BLaER1 treated with 17β-estradiol and CSF1 and Interleukin-3, amounts not matched to agents 10 nM and 100 nM (cell line): ENCODE measurements around the gene ZC3H13.
A peak's percentile ranks its signal among the peaks of the same experiment; 100 is the strongest.

Experiments
- H3K27ac ChIP-seq, 11 experiments: shearing (Covaris generic); formaldehyde crosslinking; 2 replicates each; pipeline ENCODE4 v1.8.1; 2022
- H3K27me3 ChIP-seq, 11 experiments: shearing (Covaris generic); formaldehyde crosslinking; 2 replicates each; pipeline ENCODE4 v1.8.1; 2022
- H3K36me3 ChIP-seq, 11 experiments: shearing (Covaris generic); formaldehyde crosslinking; 2 replicates each; pipeline ENCODE4 v1.8.1; 2022
- H3K4me1 ChIP-seq, 10 experiments: shearing (Covaris generic); formaldehyde crosslinking; 2 replicates each; pipeline ENCODE4 v1.8.1; 2022
- H3K4me2 ChIP-seq, 11 experiments: shearing (Covaris generic); formaldehyde crosslinking; 2 replicates each; pipeline ENCODE4 v1.8.1; 2022
- H3K4me3 ChIP-seq, 10 experiments: shearing (Covaris generic); formaldehyde crosslinking; 2 replicates each; pipeline ENCODE4 v1.8.1; 2022
- H3K9ac ChIP-seq, 11 experiments: shearing (Covaris generic); formaldehyde crosslinking; 2 replicates each; pipeline ENCODE4 v1.8.1; 2022
- H3K9me3 ChIP-seq, 11 experiments: shearing (Covaris generic); formaldehyde crosslinking; replicated peaks in 1 of 11; 2 replicates each; pipeline ENCODE4 v1.8.1; 2022
- H4K20me1 ChIP-seq, 11 experiments: shearing (Covaris generic); formaldehyde crosslinking; 2 replicates each; pipeline ENCODE4 v1.8.1; 2022
- Cebpa-rat ChIP-seq, 11 experiments: shearing (Covaris generic); IDR thresholded peaks; 2 replicates each; pipeline ENCODE4 v1.8.1; 2022

The ZC3H13 gene

DNA sequence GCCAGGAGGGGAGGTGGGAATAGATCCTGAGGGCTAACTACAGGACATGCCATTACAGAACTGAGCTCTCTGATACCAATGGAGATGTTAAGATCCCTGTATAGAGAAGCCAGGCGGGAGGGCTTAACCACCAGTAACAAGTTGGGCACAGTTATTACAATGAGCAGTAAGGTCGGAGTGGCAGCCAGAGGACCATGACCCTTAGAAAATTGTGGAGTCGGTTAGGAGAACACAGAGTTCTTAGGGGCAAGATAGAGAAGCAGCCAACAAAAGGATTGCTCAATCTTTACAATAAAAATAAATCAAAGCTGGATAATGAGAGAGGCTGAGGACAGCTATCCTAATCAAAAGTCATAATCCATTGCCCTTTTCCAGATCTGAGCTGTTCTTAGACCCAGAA lies 41.9 kb upstream of the ZC3H13 start:
- Histone ChIP-seq H3K36me3 (no peaks in the 10 kb centered on the region), H3K27me3 (no peaks in the 10 kb centered on the region), H3K4me1 (peaks cover 0 to 4% (median 0%) of the 10 kb centered on the region in 10 experiments; a peak in 5 of 20 replicates), H3K4me2 (no peak overlapping the region), H3K27ac (no peak overlapping the region), H3K9me3 (no peaks in the 10 kb centered on the region), H4K20me1 (no peaks in the 10 kb centered on the region), H3K9ac (no peak overlapping the region), H3K4me3 (no peak overlapping the region)
- no peak; a peak in 1 of 22 replicates for TF ChIP-seq Cebpa-rat (IDR thresholded peaks at IDR 0.05)

DNA sequence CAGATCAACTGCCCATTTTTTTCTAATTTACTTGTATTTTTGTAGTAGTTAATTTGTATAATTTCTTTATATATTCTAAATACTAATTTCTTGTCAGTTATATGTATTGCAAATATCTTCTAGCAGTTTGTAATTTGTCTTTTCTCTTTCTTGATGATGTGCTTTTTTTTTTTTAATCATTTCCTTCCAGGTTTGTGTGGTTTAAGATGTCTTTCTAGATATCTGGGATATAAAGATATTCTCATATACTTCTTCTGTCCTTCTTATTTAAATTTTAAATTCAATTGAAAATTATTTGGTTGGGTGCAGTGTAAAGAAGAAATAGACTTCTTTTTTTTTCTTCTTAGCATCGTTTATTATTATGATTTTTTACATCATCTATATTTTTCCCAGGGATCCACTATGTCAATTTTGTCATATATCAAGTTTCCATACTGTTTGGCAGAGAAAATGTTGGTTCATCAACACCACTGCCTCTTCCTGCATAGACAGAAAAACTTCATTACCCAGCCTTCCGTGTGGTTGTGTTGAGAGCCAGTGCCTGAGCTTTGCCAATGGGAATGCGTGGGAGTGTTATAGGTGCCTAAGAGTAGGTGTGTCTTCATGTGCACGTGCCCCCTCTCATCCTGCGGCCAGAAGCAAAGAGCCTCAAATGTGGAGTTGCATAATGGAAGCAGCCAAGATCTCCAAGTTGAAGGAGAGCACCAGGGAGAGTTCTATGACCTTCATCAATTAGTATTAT lies 36.4 kb upstream of the ZC3H13 start:
- no peak for TF ChIP-seq Cebpa-rat (IDR thresholded peaks at IDR 0.05)
- Histone ChIP-seq H3K4me2 (no peak overlapping the region), H3K27me3 (no peaks in the 10 kb centered on the region), H3K4me3 (no peak overlapping the region), H4K20me1 (no peaks in the 10 kb centered on the region), H3K36me3 (no peaks in the 10 kb centered on the region), H3K27ac (no peak overlapping the region), H3K4me1 (peaks cover 0 to 8% (median 0%) of the 10 kb centered on the region in 10 experiments; a peak in 1 of 20 replicates), H3K9me3 (peaks cover 0 to 17% (median 8%) of the 10 kb centered on the region in 11 experiments; a peak in 8 of 22 replicates), H3K9ac (no peak overlapping the region)

DNA sequence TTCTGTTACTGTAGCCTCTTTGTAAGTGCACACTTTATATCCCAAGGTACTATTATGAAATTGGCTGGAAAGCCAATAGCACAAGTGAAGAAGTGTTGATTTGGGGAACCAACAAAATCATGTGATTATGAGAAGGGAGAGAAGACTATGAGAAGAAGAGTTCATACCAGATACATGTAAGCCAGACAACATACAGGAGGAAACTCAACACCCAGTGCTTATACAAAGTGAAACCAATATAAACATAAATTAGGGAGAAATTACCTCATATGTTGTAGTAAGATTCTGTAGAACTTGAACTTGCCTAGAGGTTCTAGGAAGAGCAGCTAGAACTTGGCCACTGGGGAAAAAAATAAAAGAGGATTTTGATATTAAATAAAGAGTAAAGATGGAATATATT lies 34.9 kb upstream of the ZC3H13 start:
- H3K27ac ChIP-seq: no peak overlapping the region
- H4K20me1 ChIP-seq: no peaks in the 10 kb centered on the region
- H3K36me3 ChIP-seq: no peaks in the 10 kb centered on the region
- H3K4me2 ChIP-seq: peak overlapping the region in 2 of 11 experiments; percentile 6; a peak in 2 of 22 replicates
- H3K9ac ChIP-seq: no peak overlapping the region
- H3K27me3 ChIP-seq: no peaks in the 10 kb centered on the region
- peaks cover 0 to 17% (median 8%) of the 10 kb centered on the region in 11 experiments; a peak in 8 of 22 replicates for H3K9me3 ChIP-seq
- H3K4me3 ChIP-seq: no peak overlapping the region
- H3K4me1 ChIP-seq: peaks cover 0 to 18% (median 0%) of the 10 kb centered on the region in 10 experiments; a peak in 3 of 20 replicates
- TF ChIP-seq Cebpa-rat (IDR thresholded peaks at IDR 0.05): no peak

DNA sequence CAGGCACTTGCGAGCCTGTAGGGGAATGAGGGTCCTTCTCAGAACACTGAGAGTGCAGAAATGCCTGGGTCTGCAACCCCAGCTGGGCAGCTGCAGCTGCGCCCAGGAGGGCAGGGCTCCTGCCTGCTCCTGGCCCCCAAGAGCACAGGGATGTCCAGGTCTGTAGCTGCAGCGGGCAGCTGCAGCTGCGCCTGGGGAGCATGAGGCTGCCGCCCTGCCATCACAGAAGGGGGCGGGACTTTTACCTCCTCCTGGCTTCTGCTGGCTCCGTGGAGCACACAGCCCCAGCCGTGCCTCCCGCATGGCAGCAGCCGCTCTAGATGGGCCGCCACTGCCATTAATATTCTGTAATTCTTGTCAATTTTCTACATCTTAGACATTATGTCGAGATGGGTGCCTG lies 34.4 kb upstream of the ZC3H13 start:
- no peak overlapping the region for H3K4me3 ChIP-seq
- no peaks in the 10 kb centered on the region for H3K36me3 ChIP-seq
- H3K4me1 ChIP-seq: peaks cover 0 to 18% (median 0%) of the 10 kb centered on the region in 10 experiments; a peak in 3 of 20 replicates
- H3K4me2 ChIP-seq: peak overlapping the region in 1 of 11 experiments; percentile 6; a peak in 1 of 22 replicates
- peaks cover 0 to 17% (median 8%) of the 10 kb centered on the region in 11 experiments; a peak in 8 of 22 replicates for H3K9me3 ChIP-seq
- no peak for TF ChIP-seq Cebpa-rat (IDR thresholded peaks at IDR 0.05)
- no peaks in the 10 kb centered on the region for H4K20me1 ChIP-seq
- H3K27me3 ChIP-seq: no peaks in the 10 kb centered on the region
- H3K9ac ChIP-seq: no peak overlapping the region
- H3K27ac ChIP-seq: no peak overlapping the region

DNA sequence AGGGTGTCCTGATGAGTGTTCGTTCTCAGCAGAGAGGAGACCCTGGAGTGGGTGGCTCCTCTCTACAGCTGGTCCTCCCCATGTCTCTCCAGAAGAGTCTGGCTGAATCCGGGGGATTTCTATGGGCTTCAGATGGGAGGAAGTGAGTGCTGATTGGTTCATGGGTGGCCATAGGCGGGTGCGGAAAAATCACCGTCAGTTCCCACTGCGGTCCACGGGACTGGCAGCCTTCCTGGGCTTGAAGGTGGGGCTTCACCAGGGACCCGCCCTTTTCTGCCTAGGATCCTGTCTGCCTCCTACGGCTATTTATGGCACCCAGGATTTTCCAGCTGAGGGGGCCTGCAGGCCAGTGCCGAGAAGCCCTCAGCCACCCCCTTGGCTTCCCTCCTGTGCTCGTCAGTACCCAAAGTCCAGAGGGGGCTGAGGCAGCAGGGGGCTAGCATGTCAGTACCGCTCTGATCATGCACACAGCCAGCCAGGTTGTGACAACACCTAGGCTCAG lies 33.9 kb upstream of the ZC3H13 start:
- peaks cover 0 to 17% (median 8%) of the 10 kb centered on the region in 11 experiments; a peak in 8 of 22 replicates for H3K9me3 ChIP-seq
- peaks cover 0 to 18% (median 0%) of the 10 kb centered on the region in 10 experiments; a peak in 3 of 20 replicates for H3K4me1 ChIP-seq
- H3K4me3 ChIP-seq: no peak overlapping the region
- H3K27me3 ChIP-seq: no peaks in the 10 kb centered on the region
- H4K20me1 ChIP-seq: no peaks in the 10 kb centered on the region
- H3K27ac ChIP-seq: no peak overlapping the region
- no peak overlapping the region for H3K9ac ChIP-seq
- H3K36me3 ChIP-seq: no peaks in the 10 kb centered on the region
- H3K4me2 ChIP-seq: no peak overlapping the region
- no peak for TF ChIP-seq Cebpa-rat (IDR thresholded peaks at IDR 0.05)

DNA sequence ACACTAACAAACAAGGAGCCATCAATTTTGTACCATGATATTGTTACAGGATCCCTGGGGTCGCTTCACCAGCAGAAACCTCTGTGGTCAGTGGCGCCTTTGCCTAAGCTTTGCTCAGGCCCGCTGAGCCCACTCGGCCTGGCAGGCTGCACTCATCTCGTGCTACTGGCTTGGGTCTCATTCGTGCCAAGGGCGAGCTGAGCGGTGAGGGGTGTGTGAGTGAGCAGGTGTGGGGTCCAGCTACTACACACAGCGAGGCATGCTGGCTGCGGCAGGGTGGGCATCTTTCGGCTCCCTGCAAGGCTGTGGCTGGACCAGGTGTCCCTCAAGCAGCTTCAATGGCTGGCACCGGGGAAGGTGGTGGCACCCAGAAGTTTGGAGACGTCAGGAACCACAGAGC lies 33.2 kb upstream of the ZC3H13 start:
- H3K4me1 ChIP-seq: peaks cover 0 to 18% (median 0%) of the 10 kb centered on the region in 10 experiments; a peak in 3 of 20 replicates
- H4K20me1 ChIP-seq: no peaks in the 10 kb centered on the region
- peaks cover 0 to 17% (median 8%) of the 10 kb centered on the region in 11 experiments; a peak in 8 of 22 replicates for H3K9me3 ChIP-seq
- no peak overlapping the region for H3K27ac ChIP-seq
- no peaks in the 10 kb centered on the region for H3K36me3 ChIP-seq
- H3K9ac ChIP-seq: no peak overlapping the region
- no peaks in the 10 kb centered on the region for H3K27me3 ChIP-seq
- H3K4me2 ChIP-seq: no peak overlapping the region
- TF ChIP-seq Cebpa-rat (IDR thresholded peaks at IDR 0.05): no peak
- no peak overlapping the region for H3K4me3 ChIP-seq

DNA sequence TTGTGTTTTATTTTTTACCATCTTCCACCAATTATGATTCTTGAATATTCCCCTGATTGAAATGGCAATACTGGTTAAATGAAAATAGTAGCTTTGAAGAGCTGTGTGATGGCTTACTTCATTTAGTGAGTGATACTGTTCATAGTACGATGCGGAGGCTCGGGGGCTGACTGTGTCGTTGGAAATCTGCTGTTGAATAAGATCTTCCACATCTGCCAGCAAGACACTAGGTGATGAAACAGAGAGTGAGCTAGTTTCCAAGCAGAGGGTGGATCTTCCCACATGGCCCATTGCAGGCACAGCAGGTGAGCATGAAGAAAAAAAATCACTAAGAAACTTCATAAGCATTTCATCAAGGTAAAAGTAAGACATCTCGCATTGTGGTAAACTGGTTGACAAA lies 29.8 kb upstream of the ZC3H13 start:
- no peak for TF ChIP-seq Cebpa-rat (IDR thresholded peaks at IDR 0.05)
- Histone ChIP-seq H3K9me3 (peaks cover 0 to 17% (median 8%) of the 10 kb centered on the region in 11 experiments; a peak in 8 of 22 replicates), H3K4me3 (no peak overlapping the region), H3K4me2 (no peak overlapping the region), H3K4me1 (peaks cover 0 to 21% (median 4%) of the 10 kb centered on the region in 10 experiments; a peak in 11 of 20 replicates), H3K36me3 (no peaks in the 10 kb centered on the region), H3K27me3 (no peaks in the 10 kb centered on the region), H3K27ac (no peak overlapping the region), H4K20me1 (no peaks in the 10 kb centered on the region), H3K9ac (no peak overlapping the region)

DNA sequence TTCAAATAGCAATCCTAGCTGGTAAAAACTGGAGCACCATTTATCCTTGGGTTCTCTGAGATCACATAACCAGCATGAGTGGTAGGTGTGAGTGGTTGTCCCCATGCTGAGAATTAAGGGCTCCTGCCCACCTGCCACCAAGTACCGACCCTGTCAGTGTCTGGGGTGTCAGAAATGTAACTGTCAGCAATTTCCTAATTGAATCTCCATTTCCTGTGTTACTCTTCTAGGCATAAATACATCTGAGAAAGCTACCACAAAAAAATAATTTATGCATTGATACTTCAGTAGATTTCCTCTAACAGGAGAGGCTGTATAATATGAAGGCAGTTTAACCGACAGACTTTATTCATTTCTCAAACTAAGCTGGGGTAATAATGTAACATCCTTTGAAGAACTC lies 27.2 kb upstream of the ZC3H13 start:
- Histone ChIP-seq H3K36me3 (no peaks in the 10 kb centered on the region), H3K9me3 (peaks cover 0 to 7% (median 4%) of the 10 kb centered on the region in 11 experiments; a peak in 15 of 22 replicates), H4K20me1 (no peaks in the 10 kb centered on the region), H3K9ac (no peak overlapping the region), H3K4me1 (peaks cover 0 to 28% (median 4%) of the 10 kb centered on the region in 10 experiments; a peak in 12 of 20 replicates), H3K27me3 (no peaks in the 10 kb centered on the region), H3K4me3 (no peak overlapping the region), H3K4me2 (peak overlapping the region in 7 of 11 experiments; percentile 6 to 30 (median 14); a peak in 4 of 22 replicates), H3K27ac (no peak overlapping the region)
- no peak for TF ChIP-seq Cebpa-rat (IDR thresholded peaks at IDR 0.05)

DNA sequence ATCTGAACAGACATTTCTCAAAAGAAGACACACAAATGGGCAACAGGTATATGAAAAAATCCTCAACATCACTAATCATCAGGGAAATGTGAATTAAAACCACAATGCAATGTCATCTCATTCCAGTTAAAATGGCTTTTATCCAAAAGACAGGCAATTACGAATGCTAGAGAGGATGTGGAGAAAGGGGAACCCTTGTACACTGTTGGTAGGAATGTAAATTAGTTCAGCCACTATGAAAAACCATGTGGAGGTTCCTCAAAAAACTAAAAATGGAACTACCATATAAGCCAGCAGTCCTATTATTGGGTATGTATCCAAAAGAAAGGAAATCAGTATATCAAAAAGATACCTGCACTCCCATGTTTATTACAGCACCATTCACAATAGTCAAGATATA lies 24.7 kb upstream of the ZC3H13 start:
- Histone ChIP-seq H3K4me2 (peak overlapping the region in 2 of 11 experiments; percentile 33 to 39; a peak in 3 of 22 replicates), H3K9ac (no peak overlapping the region), H3K4me3 (no peak overlapping the region), H3K27me3 (no peaks in the 10 kb centered on the region), H4K20me1 (no peaks in the 10 kb centered on the region), H3K27ac (no peak overlapping the region), H3K36me3 (no peaks in the 10 kb centered on the region), H3K4me1 (peaks cover 0 to 18% (median 4%) of the 10 kb centered on the region in 10 experiments; a peak in 12 of 20 replicates), H3K9me3 (peaks cover 0 to 19% (median 11%) of the 10 kb centered on the region in 11 experiments; a peak in 16 of 22 replicates)
- no peak for TF ChIP-seq Cebpa-rat (IDR thresholded peaks at IDR 0.05)
